WTC11 (cell line): ENCODE data around the gene ACP4. TPM values are rescaled to one million over a fixed set of nuclear protein-coding genes. Genes with fewer than 3 reads are reported as not detected.
A peak's percentile ranks its signal among the peaks of the same experiment; 100 is the strongest.

Experiments
- ATAC-seq: fragments of 200-7000 bp; cut with Tn5 transposase; 2 replicates; pipeline ENCODE4 v1.10.0; 2021; ENCODE audit warnings: mild to moderate bottlenecking, moderate library complexity
- CTCF ChIA-PET: fragments of 300-600 bp; sonication (Branson Sonifier 250); formaldehyde crosslinking; loops from one replicate; lab custom pipeline; 2021; ENCODE audit warnings: antibody characterized with exemption; lab: Charles Lee
- POLR2A ChIA-PET: fragments of 350-600 bp; sonication (Branson Sonifier 250); formaldehyde crosslinking; loops from one replicate; lab custom pipeline; 2021; ENCODE audit warnings: antibody characterized with exemption; lab: Charles Lee
- DNase-seq: peaks from one replicate; pipeline ENCODE4 v3.0.0; 2021; ENCODE audit warnings: low spot score
- H3K27ac Mint-ChIP-seq: 2 replicates; pipeline ENCODE4 v1.8.0; 2021; ENCODE audit warnings: mixed read lengths
- H3K27me3 Mint-ChIP-seq: 2 replicates; pipeline ENCODE4 v1.8.0; 2021; ENCODE audit warnings: low read depth, mild to moderate bottlenecking, moderate library complexity, mixed read lengths
- H3K36me3 Mint-ChIP-seq: 2 replicates; pipeline ENCODE4 v1.8.0; 2021; ENCODE audit warnings: mixed read lengths
- H3K4me1 Mint-ChIP-seq: 2 replicates; pipeline ENCODE4 v1.8.0; 2022; ENCODE audit warnings: mixed read lengths
- H3K4me3 Mint-ChIP-seq: 2 replicates; pipeline ENCODE4 v1.8.0; 2021; ENCODE audit warnings: mild to moderate bottlenecking, moderate library complexity, mixed read lengths
- H3K9me3 Mint-ChIP-seq: 2 replicates; pipeline ENCODE4 v1.8.0; 2021; ENCODE audit warnings: mixed read lengths
- ATF1 ChIP-seq: sonication (generic); formaldehyde crosslinking; IDR thresholded peaks from 2 replicates; pipeline ENCODE4 v1.8.1; 2023; ENCODE audit warnings: mild to moderate bottlenecking, moderate library complexity, missing genetic modification reagents
- CREB1 ChIP-seq: sonication (generic); formaldehyde crosslinking; IDR thresholded peaks from 2 replicates; pipeline ENCODE4 v1.8.0; 2023; ENCODE audit warnings: mild to moderate bottlenecking, missing genetic modification reagents
- CREM ChIP-seq: sonication (generic); formaldehyde crosslinking; IDR thresholded peaks from 2 replicates; pipeline ENCODE4 v1.8.1; 2022; ENCODE audit warnings: mild to moderate bottlenecking, missing genetic modification reagents, moderate library complexity
- ELF4 ChIP-seq: sonication (generic); formaldehyde crosslinking; IDR thresholded peaks from 2 replicates; pipeline ENCODE4 v1.8.1; 2022; ENCODE audit warnings: low read depth, mild to moderate bottlenecking, moderate library complexity, missing genetic modification reagents
- ESRRA ChIP-seq: sonication (generic); formaldehyde crosslinking; IDR thresholded peaks from 2 replicates; pipeline ENCODE4 v1.8.1; 2022; ENCODE audit warnings: mild to moderate bottlenecking, missing genetic modification reagents, borderline replicate concordance
- FOXP1 ChIP-seq: sonication (generic); formaldehyde crosslinking; IDR thresholded peaks from 2 replicates; pipeline ENCODE4 v1.8.0; 2022; ENCODE audit warnings: missing genetic modification reagents, mild to moderate bottlenecking, moderate library complexity, borderline replicate concordance
- GRHL2 ChIP-seq: fragments of 250-450 bp; sonication (Bioruptor Pico); IDR thresholded peaks from 2 replicates; pipeline ENCODE4 v1.8.0; 2022; ENCODE audit warnings: mild to moderate bottlenecking, moderate library complexity; ENCODE audit not compliant: insufficient replicate concordance, severe bottlenecking
- MXD4 ChIP-seq: fragments of 250-450 bp; sonication (Bioruptor Pico); IDR thresholded peaks from 2 replicates; pipeline ENCODE4 v1.8.0; 2021; ENCODE audit warnings: mild to moderate bottlenecking, moderate library complexity, borderline replicate concordance
- NFATC4 ChIP-seq: fragments of 250-450 bp; sonication (Bioruptor Pico); IDR thresholded peaks from 2 replicates; pipeline ENCODE4 v1.9.0; 2021; ENCODE audit warnings: mild to moderate bottlenecking
- RORB ChIP-seq: fragments of 250-450 bp; sonication (Bioruptor Pico); IDR thresholded peaks from 2 replicates; pipeline ENCODE4 v1.9.0; 2021; ENCODE audit warnings: mild to moderate bottlenecking
- SP1 ChIP-seq: sonication (generic); formaldehyde crosslinking; conservative IDR thresholded peaks from 2 replicates; pipeline ENCODE4 v1.8.1; 2022; ENCODE audit warnings: missing genetic modification reagents
- TEAD4 ChIP-seq: sonication (generic); formaldehyde crosslinking; IDR thresholded peaks from 2 replicates; pipeline ENCODE4 v1.8.0; 2022; ENCODE audit warnings: mild to moderate bottlenecking, missing genetic modification reagents
- ZNF219 ChIP-seq: sonication (generic); formaldehyde crosslinking; IDR thresholded peaks from 2 replicates; pipeline ENCODE4 v1.8.0; 2023; ENCODE audit warnings: missing genetic modification reagents, mild to moderate bottlenecking, borderline replicate concordance
- ZNF232 ChIP-seq: sonication (generic); formaldehyde crosslinking; IDR thresholded peaks from 2 replicates; pipeline ENCODE4 v1.8.0; 2022; ENCODE audit warnings: mild to moderate bottlenecking, missing genetic modification reagents
- total RNA-seq: library from RNA; stranded (reverse); gene quantifications from 3 replicates; pipeline ENCODE4 v1.2.3, GENCODE V29; 2021
- TF ChIP-seq, protein P1 (sequence below): sonication (generic); formaldehyde crosslinking; IDR thresholded peaks from 2 replicates; pipeline ENCODE4 v1.8.0; 2023; ENCODE audit warnings: missing genetic modification reagents
- TF ChIP-seq, protein P2 (sequence below): sonication (generic); formaldehyde crosslinking; IDR thresholded peaks from 2 replicates; pipeline ENCODE4 v1.8.0; 2022; ENCODE audit warnings: mild to moderate bottlenecking, missing genetic modification reagents
- TF ChIP-seq, protein P3 (sequence below): sonication (generic); formaldehyde crosslinking; IDR thresholded peaks from 2 replicates; pipeline ENCODE4 v1.8.1; 2022; ENCODE audit warnings: missing genetic modification reagents, borderline replicate concordance
- TF ChIP-seq, protein P4 (sequence below): sonication (generic); formaldehyde crosslinking; IDR thresholded peaks from 2 replicates; pipeline ENCODE4 v1.8.1; 2022; ENCODE audit warnings: low read depth, mild to moderate bottlenecking, moderate library complexity, missing genetic modification reagents, borderline replicate concordance
- TF ChIP-seq, protein P5 (sequence below): sonication (generic); formaldehyde crosslinking; IDR thresholded peaks from 2 replicates; pipeline ENCODE4 v1.8.0; 2023; ENCODE audit warnings: missing genetic modification reagents, mild to moderate bottlenecking, borderline replicate concordance
- TF ChIP-seq, protein P6 (sequence below): sonication (generic); formaldehyde crosslinking; IDR thresholded peaks from 2 replicates; pipeline ENCODE4 v1.8.0; 2022; ENCODE audit warnings: mild to moderate bottlenecking, missing genetic modification reagents
- TF ChIP-seq, protein P7 (sequence below): sonication (generic); formaldehyde crosslinking; IDR thresholded peaks from 2 replicates; pipeline ENCODE4 v1.8.1; 2022; ENCODE audit warnings: mild to moderate bottlenecking, moderate library complexity, missing genetic modification reagents

The ACP4 gene
- total RNA-seq, 1 experiment from 2014 or later, result not detected

DNA sequence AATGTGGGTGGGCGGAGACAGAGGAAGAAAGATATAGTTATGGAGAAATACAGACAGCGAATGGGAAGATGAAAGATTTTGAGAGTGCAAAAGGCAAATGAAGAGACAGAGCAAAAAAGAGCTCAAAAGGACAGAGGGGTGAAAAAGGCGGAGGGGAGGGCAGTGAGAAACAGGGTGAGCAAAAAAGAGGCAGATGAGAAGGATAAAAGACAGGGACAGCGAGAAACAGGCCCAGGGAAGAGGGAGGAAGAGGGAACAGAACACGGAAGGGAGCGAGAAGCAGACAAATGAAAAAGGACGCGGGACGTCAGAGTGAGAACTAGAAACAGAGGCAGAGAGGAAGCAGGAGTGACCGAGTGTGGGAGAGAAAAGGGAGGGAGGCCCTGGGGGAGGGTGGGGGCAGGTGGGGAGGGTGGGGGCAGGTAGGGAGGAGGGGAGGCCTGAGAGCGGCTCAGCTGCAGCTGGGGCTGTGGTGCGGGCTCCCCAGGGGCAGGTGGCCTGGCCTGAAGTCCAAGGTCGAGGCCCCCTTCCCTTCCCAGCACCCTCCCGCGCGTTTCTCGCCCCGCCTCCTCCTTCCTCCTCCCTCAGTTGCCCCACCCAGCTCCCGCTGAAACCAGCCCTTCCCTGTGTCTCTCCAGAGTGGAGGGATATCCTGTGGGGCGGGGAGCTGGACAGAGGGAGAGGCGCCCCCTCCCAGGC is 30.5 kb downstream of the ACP4 start:
- Mint-ChIP-seq H3K4me1 (peaks cover 37% of the 10 kb centered on the region), H3K4me3 (peak overlapping the region; percentile 77), H3K9me3 (no peaks in the 10 kb centered on the region), H3K27me3 (peaks cover 88% of the 10 kb centered on the region), H3K36me3 (no peaks in the 10 kb centered on the region), H3K27ac (no peak overlapping the region)
- peak; percentile 15 for ATAC-seq
- TF ChIP-seq, protein P1, sequence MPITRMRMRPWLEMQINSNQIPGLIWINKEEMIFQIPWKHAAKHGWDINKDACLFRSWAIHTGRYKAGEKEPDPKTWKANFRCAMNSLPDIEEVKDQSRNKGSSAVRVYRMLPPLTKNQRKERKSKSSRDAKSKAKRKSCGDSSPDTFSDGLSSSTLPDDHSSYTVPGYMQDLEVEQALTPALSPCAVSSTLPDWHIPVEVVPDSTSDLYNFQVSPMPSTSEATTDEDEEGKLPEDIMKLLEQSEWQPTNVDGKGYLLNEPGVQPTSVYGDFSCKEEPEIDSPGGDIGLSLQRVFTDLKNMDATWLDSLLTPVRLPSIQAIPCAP, result no peak
- TF ChIP-seq, protein P2, sequence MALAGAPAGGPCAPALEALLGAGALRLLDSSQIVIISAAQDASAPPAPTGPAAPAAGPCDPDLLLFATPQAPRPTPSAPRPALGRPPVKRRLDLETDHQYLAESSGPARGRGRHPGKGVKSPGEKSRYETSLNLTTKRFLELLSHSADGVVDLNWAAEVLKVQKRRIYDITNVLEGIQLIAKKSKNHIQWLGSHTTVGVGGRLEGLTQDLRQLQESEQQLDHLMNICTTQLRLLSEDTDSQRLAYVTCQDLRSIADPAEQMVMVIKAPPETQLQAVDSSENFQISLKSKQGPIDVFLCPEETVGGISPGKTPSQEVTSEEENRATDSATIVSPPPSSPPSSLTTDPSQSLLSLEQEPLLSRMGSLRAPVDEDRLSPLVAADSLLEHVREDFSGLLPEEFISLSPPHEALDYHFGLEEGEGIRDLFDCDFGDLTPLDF, result no peak
- no peak for TF ChIP-seq GRHL2 (CRISPR knock-in tag)
- TF ChIP-seq SP1 (CRISPR knock-in tag), result no peak
- TF ChIP-seq, protein P3, sequence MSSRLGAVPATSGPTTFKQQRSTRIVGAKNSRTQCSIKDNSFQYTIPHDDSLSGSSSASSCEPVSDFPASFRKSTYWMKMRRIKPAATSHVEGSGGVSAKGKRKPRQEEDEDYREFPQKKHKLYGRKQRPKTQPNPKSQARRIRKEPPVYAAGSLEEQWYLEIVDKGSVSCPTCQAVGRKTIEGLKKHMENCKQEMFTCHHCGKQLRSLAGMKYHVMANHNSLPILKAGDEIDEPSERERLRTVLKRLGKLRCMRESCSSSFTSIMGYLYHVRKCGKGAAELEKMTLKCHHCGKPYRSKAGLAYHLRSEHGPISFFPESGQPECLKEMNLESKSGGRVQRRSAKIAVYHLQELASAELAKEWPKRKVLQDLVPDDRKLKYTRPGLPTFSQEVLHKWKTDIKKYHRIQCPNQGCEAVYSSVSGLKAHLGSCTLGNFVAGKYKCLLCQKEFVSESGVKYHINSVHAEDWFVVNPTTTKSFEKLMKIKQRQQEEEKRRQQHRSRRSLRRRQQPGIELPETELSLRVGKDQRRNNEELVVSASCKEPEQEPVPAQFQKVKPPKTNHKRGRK, result 0 out of 2 replicates have a peak, but pooled peaks have one; percentile 46
- TF ChIP-seq ATF1 (CRISPR knock-in tag), result no peak
- TF ChIP-seq RORB (CRISPR knock-in tag), result no peak
- TF ChIP-seq TEAD4 (CRISPR knock-in tag), result no peak
- CTCF ChIA-PET, result interaction anchor here (0.7 to 1.4 kb wide), 8 partner anchors 9 to 265 kb away, joined by 3 to 5 read pairs (median 3); no protein-coding TSS in a partner anchor
- POLR2A ChIA-PET, result interaction anchor here (0.9 kb wide), 2 partner anchors 16 to 25 kb away, joined by 3 read pairs; no protein-coding TSS in a partner anchor
- no peak for DNase-seq

DNA sequence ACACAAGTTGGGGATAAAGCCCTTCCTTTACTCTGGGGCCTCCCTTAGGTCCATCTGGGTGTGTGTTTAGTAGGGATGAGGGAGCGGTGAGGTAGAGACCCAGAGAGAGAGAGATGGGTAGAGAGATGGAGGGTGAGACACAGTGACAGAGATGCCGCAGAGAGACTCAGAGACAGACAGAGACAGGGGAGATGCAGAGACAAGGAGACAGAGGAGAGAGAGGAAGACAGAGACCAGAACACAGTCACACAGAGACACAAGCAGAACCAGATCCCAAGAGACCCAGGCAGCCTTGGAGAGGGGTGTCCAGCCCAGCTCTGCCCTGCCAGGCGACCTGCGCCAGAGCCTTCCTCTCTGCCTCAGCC is 31.0 kb downstream of the ACP4 start:
- CTCF ChIA-PET, result interaction anchor here (1.0 to 1.4 kb wide), 2 partner anchors 17 to 101 kb away, joined by 3 to 5 read pairs; no protein-coding TSS in a partner anchor
- TF ChIP-seq FOXP1 (no peak), ZNF219 (CRISPR knock-in tag) (no peak), CREB1 (CRISPR knock-in tag) (no peak)
- TF ChIP-seq, all 79 proteins: peak for 0
- Mint-ChIP-seq H3K4me1 (peaks cover 37% of the 10 kb centered on the region), H3K27me3 (peaks cover 87% of the 10 kb centered on the region), H3K9me3 (no peaks in the 10 kb centered on the region), H3K27ac (no peak overlapping the region), H3K36me3 (no peaks in the 10 kb centered on the region), H3K4me3 (peak overlapping the region; percentile 43)
- DNase-seq (no peak), ATAC-seq (no peak)
- POLR2A ChIA-PET, result no interaction called here

DNA sequence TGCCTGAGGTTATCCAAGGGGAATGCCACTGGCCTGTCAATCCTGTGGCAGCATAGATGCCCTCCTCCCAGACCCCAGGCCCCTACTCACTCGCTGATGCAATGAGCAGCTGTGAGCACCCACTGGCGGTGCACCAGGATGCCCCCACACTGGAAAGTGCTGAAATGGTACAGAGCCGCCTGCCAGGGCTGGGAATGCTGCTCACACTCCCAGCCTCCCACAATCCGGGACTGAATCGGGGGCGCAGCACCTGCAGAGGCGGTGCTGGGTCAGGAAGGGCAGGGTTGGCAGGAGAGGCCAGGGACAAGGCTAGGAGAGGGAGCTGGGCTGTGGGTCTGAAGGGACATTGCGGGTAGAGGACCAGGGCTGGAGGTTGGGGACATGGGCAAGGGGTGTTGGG is 31.4 kb downstream of the ACP4 start:
- no peaks in the 10 kb centered on the region for H3K9me3 Mint-ChIP-seq
- ChIA-PET CTCF (interaction anchor here (1.0 kb wide), 1 partner anchor 17 kb away, joined by 3 read pairs; no protein-coding TSS in a partner anchor), POLR2A (no interaction called here)
- no peak for ATAC-seq
- peaks cover 86% of the 10 kb centered on the region for H3K27me3 Mint-ChIP-seq
- DNase-seq, result no peak
- no peak overlapping the region for H3K27ac Mint-ChIP-seq
- H3K4me1 Mint-ChIP-seq, result peaks cover 37% of the 10 kb centered on the region
- no peaks in the 10 kb centered on the region for H3K36me3 Mint-ChIP-seq
- H3K4me3 Mint-ChIP-seq, result no peak overlapping the region
- TF ChIP-seq, protein P4, sequence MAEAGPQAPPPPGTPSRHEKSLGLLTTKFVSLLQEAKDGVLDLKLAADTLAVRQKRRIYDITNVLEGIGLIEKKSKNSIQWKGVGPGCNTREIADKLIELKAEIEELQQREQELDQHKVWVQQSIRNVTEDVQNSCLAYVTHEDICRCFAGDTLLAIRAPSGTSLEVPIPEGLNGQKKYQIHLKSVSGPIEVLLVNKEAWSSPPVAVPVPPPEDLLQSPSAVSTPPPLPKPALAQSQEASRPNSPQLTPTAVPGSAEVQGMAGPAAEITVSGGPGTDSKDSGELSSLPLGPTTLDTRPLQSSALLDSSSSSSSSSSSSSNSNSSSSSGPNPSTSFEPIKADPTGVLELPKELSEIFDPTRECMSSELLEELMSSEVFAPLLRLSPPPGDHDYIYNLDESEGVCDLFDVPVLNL, result no peak
- TF ChIP-seq CREM (CRISPR knock-in tag), result no peak
- TF ChIP-seq NFATC4, result no peak
- TF ChIP-seq, protein P5, sequence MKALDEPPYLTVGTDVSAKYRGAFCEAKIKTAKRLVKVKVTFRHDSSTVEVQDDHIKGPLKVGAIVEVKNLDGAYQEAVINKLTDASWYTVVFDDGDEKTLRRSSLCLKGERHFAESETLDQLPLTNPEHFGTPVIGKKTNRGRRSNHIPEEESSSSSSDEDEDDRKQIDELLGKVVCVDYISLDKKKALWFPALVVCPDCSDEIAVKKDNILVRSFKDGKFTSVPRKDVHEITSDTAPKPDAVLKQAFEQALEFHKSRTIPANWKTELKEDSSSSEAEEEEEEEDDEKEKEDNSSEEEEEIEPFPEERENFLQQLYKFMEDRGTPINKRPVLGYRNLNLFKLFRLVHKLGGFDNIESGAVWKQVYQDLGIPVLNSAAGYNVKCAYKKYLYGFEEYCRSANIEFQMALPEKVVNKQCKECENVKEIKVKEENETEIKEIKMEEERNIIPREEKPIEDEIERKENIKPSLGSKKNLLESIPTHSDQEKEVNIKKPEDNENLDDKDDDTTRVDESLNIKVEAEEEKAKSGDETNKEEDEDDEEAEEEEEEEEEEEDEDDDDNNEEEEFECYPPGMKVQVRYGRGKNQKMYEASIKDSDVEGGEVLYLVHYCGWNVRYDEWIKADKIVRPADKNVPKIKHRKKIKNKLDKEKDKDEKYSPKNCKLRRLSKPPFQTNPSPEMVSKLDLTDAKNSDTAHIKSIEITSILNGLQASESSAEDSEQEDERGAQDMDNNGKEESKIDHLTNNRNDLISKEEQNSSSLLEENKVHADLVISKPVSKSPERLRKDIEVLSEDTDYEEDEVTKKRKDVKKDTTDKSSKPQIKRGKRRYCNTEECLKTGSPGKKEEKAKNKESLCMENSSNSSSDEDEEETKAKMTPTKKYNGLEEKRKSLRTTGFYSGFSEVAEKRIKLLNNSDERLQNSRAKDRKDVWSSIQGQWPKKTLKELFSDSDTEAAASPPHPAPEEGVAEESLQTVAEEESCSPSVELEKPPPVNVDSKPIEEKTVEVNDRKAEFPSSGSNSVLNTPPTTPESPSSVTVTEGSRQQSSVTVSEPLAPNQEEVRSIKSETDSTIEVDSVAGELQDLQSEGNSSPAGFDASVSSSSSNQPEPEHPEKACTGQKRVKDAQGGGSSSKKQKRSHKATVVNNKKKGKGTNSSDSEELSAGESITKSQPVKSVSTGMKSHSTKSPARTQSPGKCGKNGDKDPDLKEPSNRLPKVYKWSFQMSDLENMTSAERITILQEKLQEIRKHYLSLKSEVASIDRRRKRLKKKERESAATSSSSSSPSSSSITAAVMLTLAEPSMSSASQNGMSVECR (CRISPR knock-in tag), result no peak
- no peak for TF ChIP-seq ATF1 (CRISPR knock-in tag)
- TF ChIP-seq FOXP1, result no peak
- no peak for TF ChIP-seq ESRRA (CRISPR knock-in tag)
- TF ChIP-seq ELF4 (CRISPR knock-in tag), result no peak
- TF ChIP-seq, protein P6, sequence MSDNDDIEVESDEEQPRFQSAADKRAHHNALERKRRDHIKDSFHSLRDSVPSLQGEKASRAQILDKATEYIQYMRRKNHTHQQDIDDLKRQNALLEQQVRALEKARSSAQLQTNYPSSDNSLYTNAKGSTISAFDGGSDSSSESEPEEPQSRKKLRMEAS (CRISPR knock-in tag), result no peak
- TF ChIP-seq ZNF232 (CRISPR knock-in tag), result no peak
- TF ChIP-seq, protein P7, sequence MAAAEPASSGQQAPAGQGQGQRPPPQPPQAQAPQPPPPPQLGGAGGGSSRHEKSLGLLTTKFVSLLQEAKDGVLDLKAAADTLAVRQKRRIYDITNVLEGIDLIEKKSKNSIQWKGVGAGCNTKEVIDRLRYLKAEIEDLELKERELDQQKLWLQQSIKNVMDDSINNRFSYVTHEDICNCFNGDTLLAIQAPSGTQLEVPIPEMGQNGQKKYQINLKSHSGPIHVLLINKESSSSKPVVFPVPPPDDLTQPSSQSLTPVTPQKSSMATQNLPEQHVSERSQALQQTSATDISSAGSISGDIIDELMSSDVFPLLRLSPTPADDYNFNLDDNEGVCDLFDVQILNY, result no peak
- no peak for TF ChIP-seq MXD4 (CRISPR knock-in tag)
- no peak for TF ChIP-seq TEAD4 (CRISPR knock-in tag)
